CD4-positive, alpha-beta T cell treated with Interleukin-15 for 4 hours (primary cell): ENCODE data around the gene ACIN1.
A peak's percentile ranks its signal among the peaks of the same experiment; 100 is the strongest.

Experiments used
- DNase-seq: peaks from one replicate; pipeline ENCODE4 v3.0.0-alpha.2; 2020; ENCODE audit warnings: low spot score

Gene ACIN1

GRCh38 chr14:23078692-23079116 is 16.2 kb downstream of the ACIN1 start:
- no peak for DNase-seq

DNA sequence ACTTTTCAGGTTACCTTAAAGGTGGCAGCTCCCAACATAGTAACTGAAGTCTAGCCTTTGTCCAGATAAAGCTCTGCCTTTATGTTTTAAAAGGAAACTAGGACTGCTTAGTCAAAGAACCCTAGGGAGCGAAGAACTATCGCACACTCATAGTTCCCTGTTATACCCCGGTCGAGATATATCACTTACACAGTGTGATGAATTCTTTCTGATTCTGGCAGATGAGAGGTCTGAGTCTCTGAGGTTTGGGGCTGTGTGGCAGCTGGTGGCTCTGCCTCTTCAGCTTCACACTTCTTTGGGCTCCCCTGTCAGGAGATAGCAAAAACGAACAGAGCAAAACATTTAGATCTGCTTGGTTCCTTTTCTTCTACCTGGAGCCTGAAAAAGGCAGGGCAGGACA is 17.0 kb downstream of the ACIN1 start:
- no peak for DNase-seq

DNA sequence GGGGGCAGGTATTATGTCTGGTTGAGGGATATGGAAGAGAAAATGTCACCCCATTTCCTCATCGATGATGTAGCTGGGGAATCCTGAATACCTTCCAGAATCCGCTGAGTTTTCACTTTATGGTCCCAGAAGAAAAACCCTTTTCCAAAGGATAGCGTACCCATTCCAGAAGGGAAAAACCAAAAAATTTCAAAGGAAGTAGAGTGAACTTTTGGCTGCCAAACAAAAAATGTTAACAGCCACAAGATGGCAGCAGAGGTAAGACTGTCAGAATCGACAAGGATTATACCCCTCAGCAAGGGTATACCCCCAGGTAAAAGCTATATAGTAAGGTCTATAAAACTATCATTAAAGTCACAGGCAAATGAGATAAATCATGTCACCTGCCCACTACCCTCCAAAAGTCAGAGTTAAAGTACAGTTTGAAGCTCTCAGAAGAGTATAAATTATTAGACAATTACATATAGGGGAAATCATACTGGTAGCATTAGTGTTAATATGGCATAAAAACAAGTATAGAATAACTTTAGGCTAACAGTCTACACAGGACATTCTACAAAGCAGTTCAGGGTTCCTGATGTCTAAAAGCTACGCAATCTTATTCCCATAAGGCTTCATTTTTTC is 18.0 kb downstream of the ACIN1 start:
- peak; percentile 57 for DNase-seq

DNA sequence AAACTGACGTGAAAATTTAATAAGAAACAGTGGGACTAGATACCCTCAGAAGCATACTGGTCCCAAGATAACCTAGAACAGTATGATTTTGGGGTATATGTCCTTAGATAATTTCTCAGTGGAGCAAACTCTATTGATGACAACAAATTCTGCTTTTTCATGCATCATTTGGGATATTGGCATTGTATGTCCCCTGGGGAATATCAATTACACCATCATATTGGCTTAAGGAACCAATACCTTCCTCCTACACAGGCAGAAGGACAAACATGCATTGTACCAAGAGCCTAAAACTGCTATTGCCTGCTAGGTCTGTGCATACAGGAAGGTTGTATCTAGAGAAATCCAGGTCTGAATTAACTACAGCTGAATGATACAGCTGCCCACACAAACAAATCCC is 20.0 kb downstream of the ACIN1 start:
- DNase-seq, result no peak

DNA sequence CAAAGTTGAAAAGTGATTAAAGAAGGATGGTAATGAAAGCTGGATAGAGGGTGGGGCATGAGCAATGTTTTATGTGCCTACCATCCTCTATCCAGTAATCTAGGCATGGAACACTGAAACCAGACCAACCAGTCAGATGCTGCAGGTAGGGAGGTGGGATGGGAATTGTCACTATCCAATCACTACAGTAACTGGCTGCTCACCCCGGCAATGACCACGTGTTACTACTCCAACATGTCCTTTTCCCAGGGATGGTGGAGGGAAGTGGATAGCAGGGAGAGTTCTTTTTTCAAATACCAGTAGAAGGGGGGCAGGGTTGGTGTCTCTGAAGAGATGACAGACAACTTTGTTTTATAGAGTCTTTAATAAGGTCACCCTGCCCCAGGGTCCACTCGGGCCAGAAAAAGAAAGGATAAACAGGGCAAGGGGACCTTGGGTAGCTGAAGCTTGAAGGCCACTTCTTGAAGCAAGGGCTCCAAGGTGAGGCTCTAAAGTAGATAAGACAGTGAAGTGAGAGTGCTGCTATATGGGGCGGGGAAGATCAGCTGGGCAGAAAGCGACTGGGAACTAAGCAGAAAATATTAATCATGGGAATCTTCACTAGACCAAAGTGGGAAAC is 22.9 kb downstream of the ACIN1 start:
- no peak for DNase-seq

DNA sequence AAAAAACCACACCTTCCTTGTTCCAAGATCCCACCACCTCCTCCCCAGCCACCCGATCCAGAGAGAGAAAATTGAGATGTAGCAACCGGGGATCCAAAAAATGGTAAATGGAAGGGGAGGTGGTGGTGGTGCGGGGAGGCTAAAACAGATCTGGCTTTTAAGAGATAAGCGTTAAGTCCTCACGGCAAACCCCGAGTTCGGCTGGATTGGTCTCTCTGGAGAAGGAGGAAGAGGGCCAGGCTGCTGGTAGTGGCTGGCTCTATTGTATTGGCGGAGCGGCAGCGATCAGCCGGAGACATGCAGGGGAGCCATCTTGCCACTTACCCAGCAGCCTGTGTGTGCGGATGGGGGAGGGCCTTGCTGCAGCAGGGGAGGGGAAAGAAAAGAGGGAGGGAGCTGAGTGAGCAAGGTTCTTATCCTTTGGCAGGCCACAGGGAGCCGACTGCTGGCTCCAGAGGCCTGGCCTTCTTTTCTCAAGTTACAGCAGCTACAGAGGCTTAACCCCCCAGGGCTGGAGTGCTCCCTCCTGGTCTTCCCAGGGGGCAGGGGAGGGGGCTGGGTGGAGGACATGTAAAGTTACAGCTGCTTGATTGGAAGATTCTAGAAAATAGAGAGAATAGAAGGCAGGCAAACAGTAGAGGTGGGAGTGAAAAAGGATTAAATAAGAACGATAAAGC is 23.6 kb downstream of the ACIN1 start:
- DNase-seq, result peak; percentile 75

GRCh38 chr14:23070262-23071129 is 24.4 kb downstream of the ACIN1 start:
- no peak for DNase-seq

GRCh38 chr14:23069413-23069806 is 25.5 kb downstream of the ACIN1 start:
- no peak for DNase-seq

DNA sequence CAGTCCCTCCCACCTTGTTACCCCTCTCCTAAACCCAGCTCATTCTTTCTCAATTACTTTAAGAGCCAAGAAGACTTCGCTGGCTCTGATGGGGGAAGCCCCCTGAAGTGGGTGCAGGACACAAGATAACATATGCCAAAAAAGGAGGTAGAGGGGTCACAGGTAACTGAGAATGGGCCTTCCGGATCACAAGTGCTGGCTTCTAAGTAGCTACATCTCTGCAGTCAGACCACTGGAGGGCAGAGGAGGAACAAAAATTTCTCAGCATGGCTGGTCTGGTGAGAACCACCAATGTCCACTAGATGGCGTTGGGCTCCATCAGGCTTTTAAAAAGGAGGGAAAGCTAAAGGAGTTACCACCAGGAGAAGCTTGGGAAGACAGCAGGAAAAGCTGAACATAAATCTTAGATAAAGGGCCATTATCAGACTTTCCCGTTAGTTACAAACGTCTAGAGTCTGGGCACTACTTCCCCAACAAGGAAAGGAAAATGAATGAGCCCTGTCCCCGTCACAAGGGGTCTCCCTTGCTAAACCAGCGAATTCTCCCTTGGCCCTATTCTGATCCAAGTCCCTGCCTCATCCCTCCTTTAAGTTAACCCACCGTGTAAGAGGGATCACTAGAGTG is 26.0 kb downstream of the ACIN1 start:
- peak; percentile 77 for DNase-seq

DNA sequence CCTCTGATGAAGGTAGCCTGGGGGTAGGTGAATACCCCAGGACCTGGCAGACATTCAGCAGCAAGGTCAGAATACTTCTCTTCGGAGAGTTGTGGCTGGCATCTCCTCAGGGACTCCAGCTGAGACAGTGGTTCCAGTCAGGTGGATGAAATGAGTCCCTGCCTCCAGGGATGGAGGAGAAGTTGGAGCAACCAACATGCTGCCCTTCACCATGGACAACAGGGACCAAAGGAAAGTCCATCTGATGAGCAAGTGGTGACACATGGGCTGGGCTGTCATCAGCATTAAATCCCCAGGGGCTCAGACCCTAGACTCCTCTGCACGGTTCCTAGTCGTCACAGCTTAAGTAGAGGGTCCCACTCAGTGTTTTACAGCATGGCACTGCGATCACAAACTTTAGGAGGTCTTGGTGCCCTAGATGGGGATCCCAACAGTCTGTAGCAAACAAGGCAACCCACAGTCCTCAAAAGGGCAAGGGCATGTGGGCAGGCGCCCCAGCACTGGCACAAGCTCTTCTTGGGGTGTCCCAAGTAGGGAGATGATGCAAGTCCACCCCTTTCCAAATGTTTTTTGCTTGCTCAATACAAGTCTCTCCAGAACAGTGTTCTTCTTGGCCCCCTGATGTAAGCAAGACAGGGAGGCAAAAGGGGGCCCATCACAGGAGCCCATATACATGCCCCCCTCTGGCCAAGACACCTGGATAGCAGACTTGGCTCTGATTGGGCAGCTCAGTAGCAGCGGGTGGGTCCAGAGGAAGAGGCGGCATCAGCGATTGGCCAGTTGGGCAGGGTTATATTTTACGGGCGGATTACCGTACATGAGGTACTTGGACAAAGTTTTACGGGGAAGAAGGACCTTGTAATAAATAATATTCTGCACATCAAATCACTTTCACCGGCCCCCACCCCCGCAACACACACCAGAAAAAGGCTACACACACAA is 26.8 kb downstream of the ACIN1 start:
- no peak for DNase-seq

DNA sequence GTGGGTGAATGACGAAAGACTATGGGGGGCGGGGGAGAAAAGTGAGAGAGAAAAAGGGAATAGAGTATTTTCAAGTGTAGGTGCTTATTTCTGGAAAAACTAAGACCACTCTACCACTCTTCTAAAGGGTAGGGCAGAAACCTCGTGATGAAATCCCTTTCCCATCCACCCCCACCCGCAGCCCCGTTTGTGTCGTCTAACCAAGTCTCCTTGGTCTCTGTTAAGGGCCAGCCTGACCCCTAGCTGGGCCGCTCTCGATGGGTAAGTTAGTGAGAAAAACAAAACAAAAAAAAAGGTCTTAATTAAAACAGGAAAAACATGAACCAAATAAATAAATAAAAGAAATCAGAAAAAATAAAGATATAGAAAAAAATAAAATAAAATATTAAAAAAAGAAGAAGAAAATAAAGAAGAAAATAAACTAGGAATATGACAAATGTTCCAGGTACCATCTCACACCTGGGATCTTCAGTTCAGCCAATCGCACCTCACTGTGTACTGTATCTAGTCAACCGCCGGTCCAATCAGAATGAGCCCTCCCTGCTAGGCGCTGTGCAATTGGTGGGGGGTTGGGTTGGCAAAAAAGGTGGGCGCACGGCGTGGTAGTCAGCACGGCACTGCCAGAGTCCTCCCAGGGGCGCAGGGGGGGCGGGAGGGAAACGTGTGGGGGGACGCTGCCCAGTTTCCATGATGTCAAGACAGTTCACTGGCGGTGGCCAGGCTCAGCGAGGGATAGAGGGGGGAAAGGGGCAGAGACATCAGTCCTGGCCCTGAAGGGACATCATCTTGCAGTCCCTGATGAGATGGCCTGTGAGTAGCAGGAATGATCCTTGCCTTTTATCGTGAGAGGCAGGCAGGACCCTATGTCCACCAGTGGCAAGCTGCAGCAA is 27.8 kb downstream of the ACIN1 start:
- DNase-seq, result no peak

DNA sequence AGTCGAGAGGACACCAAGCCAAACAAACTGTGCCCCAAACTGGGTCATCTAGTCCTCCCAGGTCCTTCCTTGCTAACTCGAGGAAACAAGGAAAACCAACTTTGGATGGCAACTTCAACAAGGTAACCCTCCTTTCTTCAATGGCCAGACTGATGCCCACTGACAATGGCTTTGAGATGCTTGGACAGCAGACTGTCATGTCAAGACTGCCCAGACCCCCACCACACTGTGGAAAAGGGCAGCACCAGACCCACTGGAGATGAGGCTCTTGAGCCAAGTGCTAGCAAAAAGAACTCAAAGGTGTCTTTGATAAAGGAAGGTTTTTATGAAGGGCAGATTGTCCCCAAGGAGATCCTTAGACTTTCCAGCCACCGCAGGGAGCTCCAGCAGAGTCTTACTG is 28.6 kb downstream of the ACIN1 start:
- no peak for DNase-seq

- no peak for DNase-seq
Observed at GRCh38 chr14:23063601-23064000, 31.3 kb downstream of the ACIN1 start.

DNA sequence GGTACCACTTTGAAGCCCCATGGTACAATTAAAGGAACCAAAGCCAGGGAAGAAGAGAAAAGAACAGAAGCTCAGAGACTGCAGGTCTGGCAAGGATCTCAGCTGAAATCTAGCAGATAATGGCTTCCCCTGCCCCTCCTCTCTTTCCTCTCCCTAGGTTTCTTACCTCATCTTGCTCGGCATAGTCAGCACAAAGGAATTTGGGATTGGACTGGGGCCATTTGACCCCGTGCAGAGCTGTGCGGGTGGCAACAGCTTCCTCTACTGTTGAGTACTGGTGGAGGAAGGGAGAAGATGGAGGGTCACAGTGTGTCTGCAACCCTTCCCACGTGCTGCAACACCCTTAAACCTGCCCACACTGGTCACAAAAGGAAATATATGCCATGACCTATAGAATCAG is 32.9 kb downstream of the ACIN1 start:
- no peak for DNase-seq

DNA sequence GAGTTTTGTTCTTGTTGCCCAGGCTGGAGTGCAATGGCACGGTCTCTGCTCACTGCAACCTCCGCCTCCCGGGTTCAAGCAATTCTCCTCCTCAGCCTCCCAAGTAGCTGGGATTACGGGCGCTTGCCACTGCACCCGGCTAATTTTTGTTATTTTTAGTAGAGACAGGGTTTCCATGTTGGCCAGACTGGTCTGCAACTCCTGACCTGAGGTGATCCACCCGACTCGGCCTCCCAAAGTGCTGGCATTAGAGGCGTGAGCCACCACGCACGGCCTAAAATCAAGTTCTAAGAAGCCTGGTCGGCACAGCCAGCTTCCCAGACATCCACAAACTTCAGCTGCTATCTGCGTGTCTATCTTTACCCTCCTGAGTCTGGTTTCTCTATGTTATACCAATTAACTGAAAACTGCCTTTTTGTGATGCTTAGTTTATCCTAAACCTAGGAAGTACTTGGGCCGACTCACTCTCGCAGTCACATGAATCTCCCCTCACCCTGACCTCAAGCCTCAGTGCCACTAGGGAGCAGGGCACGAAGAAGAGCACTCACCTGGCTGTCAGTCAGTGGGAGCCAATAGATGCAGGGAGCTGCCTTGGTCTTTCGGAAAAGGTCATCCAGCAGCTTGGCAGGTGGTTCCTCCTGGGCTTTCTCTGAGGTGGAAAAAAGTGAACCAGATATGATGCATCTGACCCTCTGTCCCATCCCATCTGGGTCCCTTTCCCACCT is 34.2 kb downstream of the ACIN1 start:
- DNase-seq, result no peak

DNA sequence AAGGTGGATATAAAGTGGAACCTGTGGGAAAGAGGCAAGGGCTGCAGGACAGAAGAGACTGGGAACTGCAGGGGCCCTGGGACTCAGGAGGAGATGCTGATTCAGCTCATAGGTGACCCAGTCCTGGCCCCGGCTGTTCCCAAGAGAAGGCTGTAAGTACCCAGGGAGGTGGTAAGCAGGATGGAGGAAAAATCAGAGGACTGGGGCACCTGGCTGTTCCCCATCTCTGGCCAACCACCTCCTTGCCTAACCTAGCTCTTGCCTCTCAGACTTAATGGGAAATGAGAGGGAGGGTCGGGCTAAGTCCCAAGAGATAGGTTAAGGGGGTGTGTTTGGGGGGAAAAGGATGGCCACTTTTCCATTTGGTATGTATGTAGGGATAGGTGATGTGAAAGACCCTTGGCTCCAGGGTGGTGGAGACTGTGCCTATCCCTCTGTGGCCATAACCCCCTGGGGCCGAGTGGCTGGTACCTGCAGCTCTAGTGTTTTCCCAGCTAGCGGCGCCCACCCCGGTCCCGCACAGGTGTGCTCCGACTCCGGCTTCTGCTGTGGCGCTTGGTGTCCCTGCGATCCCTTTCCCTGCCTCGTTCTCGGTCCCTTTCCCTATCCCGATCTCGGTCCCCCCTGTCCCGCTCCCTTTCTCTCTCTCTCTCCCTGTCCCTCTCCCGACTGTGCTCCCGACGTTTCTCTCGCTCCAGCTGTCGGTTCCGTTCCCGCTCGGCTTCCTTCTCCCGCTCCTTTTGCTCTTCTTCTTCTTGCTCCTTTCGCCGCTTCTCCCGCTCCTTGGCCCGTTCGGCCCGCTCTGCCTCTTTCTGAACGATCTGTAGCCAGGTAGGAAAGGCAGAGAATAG is 36.1 kb downstream of the ACIN1 start:
- DNase-seq, result no peak

- DNase-seq, result peak; percentile 86
Observed at GRCh38 chr14:23057757-23058653, 36.9 kb downstream of the ACIN1 start.
